Measurements from ENCODE around the gene CPNE9. TPM values are rescaled to one million over a fixed set of nuclear protein-coding genes. Genes with fewer than 3 reads are reported as not detected.

CPNE9 gene
- polyA plus RNA-seq, 1 of the 3 experiments (the other 2 are of a cell fraction): 0.03 TPM

GRCh38 chr3:9689757-9690156, 13.9 kb upstream of the CPNE9 start:
- no peaks in the 10 kb centered on the region for H3K9me2 ChIP-seq
- no peaks in the 10 kb centered on the region for H3K27me3 ChIP-seq (ENCODE audit: insufficient read depth)
- TF ChIP-seq ZBTB33 (IDR thresholded peaks at IDR 0.05; ENCODE audit: borderline replicate concordance, low read depth): no peak
- no peak for TF ChIP-seq NRF1 (IDR thresholded peaks at IDR 0.05; ENCODE audit: low read depth, low read length)
- TF ChIP-seq RAD21 (IDR thresholded peaks at IDR 0.05; ENCODE audit: low read length): no peak
- TF ChIP-seq, protein P1, sequence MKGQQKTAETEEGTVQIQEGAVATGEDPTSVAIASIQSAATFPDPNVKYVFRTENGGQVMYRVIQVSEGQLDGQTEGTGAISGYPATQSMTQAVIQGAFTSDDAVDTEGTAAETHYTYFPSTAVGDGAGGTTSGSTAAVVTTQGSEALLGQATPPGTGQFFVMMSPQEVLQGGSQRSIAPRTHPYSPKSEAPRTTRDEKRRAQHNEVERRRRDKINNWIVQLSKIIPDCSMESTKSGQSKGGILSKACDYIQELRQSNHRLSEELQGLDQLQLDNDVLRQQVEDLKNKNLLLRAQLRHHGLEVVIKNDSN (IDR thresholded peaks at IDR 0.05; ENCODE audit: borderline replicate concordance, low read depth): no peak
- no peak for TF ChIP-seq FOSL2 (IDR thresholded peaks at IDR 0.05; ENCODE audit: borderline replicate concordance, low read depth)
- TF ChIP-seq POLR2AphosphoS5 (IDR thresholded peaks at IDR 0.05; ENCODE audit: low read depth, low read length): no peak
- TF ChIP-seq FOXJ3 (CRISPR knock-in tag; IDR thresholded peaks at IDR 0.05): no peak
- TF ChIP-seq TEAD4 (IDR thresholded peaks at IDR 0.05; ENCODE audit: borderline replicate concordance, insufficient read depth): no peak
- no peak for TF ChIP-seq TCF12 (IDR thresholded peaks at IDR 0.05)
- no peaks in the 10 kb centered on the region for H3F3A ChIP-seq (replicated peaks; ENCODE audit: insufficient read depth)
- no peak overlapping the region for H3K9ac ChIP-seq
- no peak overlapping the region for H2AFZ ChIP-seq (ENCODE audit: low read depth)
- no peaks in the 10 kb centered on the region for H4K20me1 ChIP-seq (ENCODE audit: insufficient read depth)
- DNase-seq: no peak
- peaks cover 0 to 20% of the 10 kb centered on the region in 2 experiments; a peak in 1 of 4 replicates for H3K4me1 ChIP-seq (ENCODE audit: control insufficient read depth in 1 of 2, insufficient read depth in 2 of 2, low read depth in 1 of 2, low read length in 1 of 2)
- POLR2A ChIA-PET: interaction anchor here (0.9 kb wide), 1 partner anchor 292 kb away, joined by 3 read pairs; the partner anchor contains the start of gene SETD5
- no peak overlapping the region for H3K4me2 ChIP-seq
- no peak overlapping the region for H3K27ac ChIP-seq (ENCODE audit: low read depth in 2 of 2, low read length in 1 of 2)
- WGBS (ENCODE audit: low lambda C conversion rate): 87% methylated on average over 3 of the region's 4 CpGs
- CTCF ChIA-PET: interaction anchor here (1.0 kb wide), 1 partner anchor 187 kb away, joined by 3 read pairs; no protein-coding TSS in a partner anchor
- no peaks in the 10 kb centered on the region for H3K79me2 ChIP-seq (ENCODE audit: insufficient read depth)
- H3K9me3 ChIP-seq: no peaks in the 10 kb centered on the region
- no peak overlapping the region for H3K4me3 ChIP-seq (ENCODE audit: low read depth in 2 of 2, low read length in 1 of 2)
- H3K36me3 ChIP-seq (replicated peaks in 1 of 2; ENCODE audit: control insufficient read depth in 1 of 2, insufficient read depth in 2 of 2, low read length in 1 of 2): peaks cover 16 to 84% of the 10 kb centered on the region in 2 experiments

- Histone ChIP-seq H4K20me1 (ENCODE audit: insufficient read depth) (no peaks in the 10 kb centered on the region), H3K4me3 (ENCODE audit: low read depth in 2 of 2, low read length in 1 of 2) (no peak overlapping the region), H3K27ac (ENCODE audit: low read depth in 2 of 2, low read length in 1 of 2) (peak overlapping the region in 1 of 2 experiments; percentile 31; a peak in 1 of 4 replicates), H3K36me3 (replicated peaks in 1 of 2; ENCODE audit: control insufficient read depth in 1 of 2, insufficient read depth in 2 of 2, low read length in 1 of 2) (peaks cover 16 to 84% of the 10 kb centered on the region in 2 experiments), H3K4me1 (ENCODE audit: control insufficient read depth in 1 of 2, insufficient read depth in 2 of 2, low read depth in 1 of 2, low read length in 1 of 2) (peaks cover 0 to 20% of the 10 kb centered on the region in 2 experiments; a peak in 1 of 4 replicates), H2AFZ (ENCODE audit: low read depth) (no peak overlapping the region), H3K27me3 (ENCODE audit: insufficient read depth) (no peaks in the 10 kb centered on the region), H3K9ac (no peak overlapping the region), H3K79me2 (ENCODE audit: insufficient read depth) (no peaks in the 10 kb centered on the region), H3K9me3 (no peaks in the 10 kb centered on the region), H3K4me2 (no peak overlapping the region), H3F3A (replicated peaks; ENCODE audit: insufficient read depth) (no peaks in the 10 kb centered on the region), H3K9me2 (no peaks in the 10 kb centered on the region)
- POLR2A ChIA-PET: interaction anchor here (0.9 kb wide), 1 partner anchor 293 kb away, joined by 3 read pairs; the partner anchor contains the start of gene SETD5
- CTCF ChIA-PET: interaction anchor here (1.2 kb wide), 1 partner anchor 13 kb away, joined by 3 read pairs; no protein-coding TSS in a partner anchor
- 90% methylated on average over 8 of the region's 15 CpGs for WGBS (ENCODE audit: low lambda C conversion rate)
- peak; percentile 34 for DNase-seq
- no peak for TF ChIP-seq FOSL2 (IDR thresholded peaks at IDR 0.05; ENCODE audit: borderline replicate concordance, low read depth)
- no peak for TF ChIP-seq TEAD4 (IDR thresholded peaks at IDR 0.05; ENCODE audit: borderline replicate concordance, insufficient read depth)
- TF ChIP-seq, protein P2, sequence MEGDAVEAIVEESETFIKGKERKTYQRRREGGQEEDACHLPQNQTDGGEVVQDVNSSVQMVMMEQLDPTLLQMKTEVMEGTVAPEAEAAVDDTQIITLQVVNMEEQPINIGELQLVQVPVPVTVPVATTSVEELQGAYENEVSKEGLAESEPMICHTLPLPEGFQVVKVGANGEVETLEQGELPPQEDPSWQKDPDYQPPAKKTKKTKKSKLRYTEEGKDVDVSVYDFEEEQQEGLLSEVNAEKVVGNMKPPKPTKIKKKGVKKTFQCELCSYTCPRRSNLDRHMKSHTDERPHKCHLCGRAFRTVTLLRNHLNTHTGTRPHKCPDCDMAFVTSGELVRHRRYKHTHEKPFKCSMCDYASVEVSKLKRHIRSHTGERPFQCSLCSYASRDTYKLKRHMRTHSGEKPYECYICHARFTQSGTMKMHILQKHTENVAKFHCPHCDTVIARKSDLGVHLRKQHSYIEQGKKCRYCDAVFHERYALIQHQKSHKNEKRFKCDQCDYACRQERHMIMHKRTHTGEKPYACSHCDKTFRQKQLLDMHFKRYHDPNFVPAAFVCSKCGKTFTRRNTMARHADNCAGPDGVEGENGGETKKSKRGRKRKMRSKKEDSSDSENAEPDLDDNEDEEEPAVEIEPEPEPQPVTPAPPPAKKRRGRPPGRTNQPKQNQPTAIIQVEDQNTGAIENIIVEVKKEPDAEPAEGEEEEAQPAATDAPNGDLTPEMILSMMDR (IDR thresholded peaks at IDR 0.05): no peak
- TF ChIP-seq RCOR1 (IDR thresholded peaks at IDR 0.05; ENCODE audit: low read length): no peak
- TF ChIP-seq TAF1 (IDR thresholded peaks at IDR 0.05; ENCODE audit: borderline replicate concordance, low read depth, low read length): no peak
- TF ChIP-seq ELF1 (IDR thresholded peaks at IDR 0.05): no peak
- TF ChIP-seq MXI1 (IDR thresholded peaks at IDR 0.05; ENCODE audit: low read depth, low read length): no peak
- no peak for TF ChIP-seq SMC3 (IDR thresholded peaks at IDR 0.05; ENCODE audit: low read depth, low read length)
- no peak for TF ChIP-seq SIN3A (IDR thresholded peaks at IDR 0.05; ENCODE audit: borderline replicate concordance, low read depth, low read length)
- no peak for TF ChIP-seq NFIC (IDR thresholded peaks at IDR 0.05; ENCODE audit: borderline replicate concordance)
- TF ChIP-seq RXRA (IDR thresholded peaks at IDR 0.05; ENCODE audit: borderline replicate concordance, low read depth): no peak
- TF ChIP-seq, protein P3, sequence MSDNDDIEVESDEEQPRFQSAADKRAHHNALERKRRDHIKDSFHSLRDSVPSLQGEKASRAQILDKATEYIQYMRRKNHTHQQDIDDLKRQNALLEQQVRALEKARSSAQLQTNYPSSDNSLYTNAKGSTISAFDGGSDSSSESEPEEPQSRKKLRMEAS (IDR thresholded peaks at IDR 0.05; ENCODE audit: low read depth): no peak
Measured at GRCh38 chr3:9690451-9691450, 12.9 kb upstream of the CPNE9 start.
